ENCODE measurements around the gene ANKRD11. TPM values are rescaled to one million over a fixed set of nuclear protein-coding genes. Genes with fewer than 3 reads are reported as not detected.

Gene ANKRD11
- total RNA-seq, 2 donors from 2014 or later, result 118 to 159 TPM

DNA sequence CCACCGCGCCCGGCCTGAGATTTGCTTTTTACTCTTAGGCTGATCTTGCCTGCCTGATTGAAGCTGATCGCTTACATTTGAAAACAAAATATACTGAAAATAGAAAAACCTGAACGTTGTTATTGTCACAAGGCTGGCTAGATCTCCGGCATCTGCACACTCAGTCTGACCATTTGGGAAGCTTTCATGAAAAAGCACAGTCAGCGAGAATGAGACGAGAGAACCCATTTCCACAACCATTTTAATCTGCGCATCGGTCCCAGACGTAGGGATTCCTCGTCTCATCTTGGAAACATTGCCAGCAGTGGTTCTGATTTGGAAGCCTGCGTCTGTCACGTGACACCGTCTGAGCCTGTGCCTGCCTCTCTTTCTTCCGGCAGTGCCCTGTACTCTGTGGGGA, 38.7 kb upstream of the ANKRD11 start:
- H3K9me3 Mint-ChIP-seq, result no peaks in the 10 kb centered on the region
- TF ChIP-seq, protein P1, sequence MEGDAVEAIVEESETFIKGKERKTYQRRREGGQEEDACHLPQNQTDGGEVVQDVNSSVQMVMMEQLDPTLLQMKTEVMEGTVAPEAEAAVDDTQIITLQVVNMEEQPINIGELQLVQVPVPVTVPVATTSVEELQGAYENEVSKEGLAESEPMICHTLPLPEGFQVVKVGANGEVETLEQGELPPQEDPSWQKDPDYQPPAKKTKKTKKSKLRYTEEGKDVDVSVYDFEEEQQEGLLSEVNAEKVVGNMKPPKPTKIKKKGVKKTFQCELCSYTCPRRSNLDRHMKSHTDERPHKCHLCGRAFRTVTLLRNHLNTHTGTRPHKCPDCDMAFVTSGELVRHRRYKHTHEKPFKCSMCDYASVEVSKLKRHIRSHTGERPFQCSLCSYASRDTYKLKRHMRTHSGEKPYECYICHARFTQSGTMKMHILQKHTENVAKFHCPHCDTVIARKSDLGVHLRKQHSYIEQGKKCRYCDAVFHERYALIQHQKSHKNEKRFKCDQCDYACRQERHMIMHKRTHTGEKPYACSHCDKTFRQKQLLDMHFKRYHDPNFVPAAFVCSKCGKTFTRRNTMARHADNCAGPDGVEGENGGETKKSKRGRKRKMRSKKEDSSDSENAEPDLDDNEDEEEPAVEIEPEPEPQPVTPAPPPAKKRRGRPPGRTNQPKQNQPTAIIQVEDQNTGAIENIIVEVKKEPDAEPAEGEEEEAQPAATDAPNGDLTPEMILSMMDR (conservative IDR thresholded peaks at IDR 0.05), result no peak
- no peaks in the 10 kb centered on the region for H3K27me3 ChIP-seq (ENCODE audit: control insufficient read depth, insufficient read depth, low read length, poor library complexity, severe bottlenecking)
- no peak for DNase-seq
- 87 to 91% methylated on average over 15 to 16 of the region's 16 CpGs for WGBS, 2 experiments (ENCODE audit: insufficient coverage in 1 of 2, insufficient read length in 1 of 2)
- no peak overlapping the region for H3K9ac ChIP-seq (ENCODE audit: extremely low read depth, low read length, poor library complexity, severe bottlenecking)
- H3K4me3 Mint-ChIP-seq, result no peak overlapping the region
- no peaks in the 10 kb centered on the region for H3K4me1 ChIP-seq (ENCODE audit: control insufficient read depth, insufficient read depth, low read length)
- H3K27ac ChIP-seq (ENCODE audit: low read depth, low read length), result no peak overlapping the region
- H3K36me3 ChIP-seq (ENCODE audit: control insufficient read depth, insufficient read depth, low read length), result peaks cover 88% of the 10 kb centered on the region
- H3K27me3 Mint-ChIP-seq (ENCODE audit: insufficient read depth), result no peaks in the 10 kb centered on the region
- no peak overlapping the region for H3K27ac Mint-ChIP-seq
- peaks cover 87% of the 10 kb centered on the region for H3K36me3 Mint-ChIP-seq (ENCODE audit: low read depth)
- H3K9me3 ChIP-seq (ENCODE audit: control insufficient read depth, low read length), result no peaks in the 10 kb centered on the region
- H3K4me3 ChIP-seq (ENCODE audit: low read length), result no peak overlapping the region
- no peaks in the 10 kb centered on the region for H3K4me1 Mint-ChIP-seq

GRCh38 chr16:89525146-89525913, 35.0 kb upstream of the ANKRD11 start:
- no peaks in the 10 kb centered on the region for H3K9me3 Mint-ChIP-seq
- H3K36me3 Mint-ChIP-seq (ENCODE audit: low read depth), result peaks cover 89% of the 10 kb centered on the region
- no peaks in the 10 kb centered on the region for H3K9me3 ChIP-seq (ENCODE audit: control insufficient read depth, low read length)
- H3K4me1 ChIP-seq (ENCODE audit: control insufficient read depth, insufficient read depth, low read length), result no peaks in the 10 kb centered on the region
- H3K36me3 ChIP-seq (ENCODE audit: control insufficient read depth, insufficient read depth, low read length), result peaks cover 87% of the 10 kb centered on the region
- no peaks in the 10 kb centered on the region for H3K27me3 Mint-ChIP-seq (ENCODE audit: insufficient read depth)
- no peak overlapping the region for H3K9ac ChIP-seq (ENCODE audit: extremely low read depth, low read length, poor library complexity, severe bottlenecking)
- H3K27ac Mint-ChIP-seq, result no peak overlapping the region
- H3K27me3 ChIP-seq (ENCODE audit: control insufficient read depth, insufficient read depth, low read length, poor library complexity, severe bottlenecking), result no peaks in the 10 kb centered on the region
- H3K4me3 ChIP-seq (ENCODE audit: low read length), result no peak overlapping the region
- TF ChIP-seq, protein P1 (conservative IDR thresholded peaks at IDR 0.05), result peak; percentile 32
- no peak overlapping the region for H3K27ac ChIP-seq (ENCODE audit: low read depth, low read length)
- H3K4me3 Mint-ChIP-seq, result no peak overlapping the region
- WGBS, 2 experiments (ENCODE audit: insufficient coverage in 1 of 2, insufficient read length in 1 of 2), result 87 to 88% methylated on average over 15 to 20 of the region's 20 CpGs
- no peaks in the 10 kb centered on the region for H3K4me1 Mint-ChIP-seq
- DNase-seq, result no peak

DNA sequence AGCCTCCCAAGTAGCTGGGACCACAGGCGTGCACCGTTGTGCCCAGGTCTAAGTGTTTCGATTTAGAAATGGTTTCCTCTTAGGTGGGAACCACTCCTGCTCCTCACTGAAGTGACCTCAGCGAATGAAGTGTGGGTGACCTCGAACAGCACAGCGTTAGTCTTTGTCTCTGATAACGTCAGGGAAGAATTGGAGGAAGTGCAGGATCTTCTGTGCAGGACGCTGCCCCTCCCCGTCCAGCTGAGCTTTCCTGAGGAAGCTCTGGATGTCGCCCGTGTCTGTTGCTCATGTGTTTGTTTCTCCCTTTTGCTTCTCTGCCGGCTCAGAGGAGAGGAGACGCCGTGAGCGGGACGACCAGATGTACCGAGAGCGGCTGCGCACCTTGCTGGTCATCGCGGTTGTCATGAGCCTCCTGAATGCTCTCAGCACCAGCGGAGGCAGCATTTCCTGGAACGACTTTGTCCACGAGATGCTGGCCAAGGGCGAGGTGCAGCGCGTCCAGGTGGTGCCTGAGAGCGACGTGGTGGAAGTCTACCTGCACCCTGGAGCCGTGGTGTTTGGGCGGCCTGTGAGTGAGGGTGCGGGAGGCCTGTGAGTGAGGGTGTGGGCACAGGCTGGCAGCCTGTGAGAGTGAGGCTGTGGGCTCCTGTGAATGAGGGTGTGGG, 33.5 kb upstream of the ANKRD11 start:
- no peaks in the 10 kb centered on the region for H3K4me1 ChIP-seq (ENCODE audit: control insufficient read depth, insufficient read depth, low read length)
- Mint-ChIP-seq H3K27me3 (ENCODE audit: insufficient read depth) (no peaks in the 10 kb centered on the region), H3K9me3 (no peaks in the 10 kb centered on the region), H3K4me3 (no peak overlapping the region), H3K27ac (no peak overlapping the region), H3K4me1 (no peaks in the 10 kb centered on the region), H3K36me3 (ENCODE audit: low read depth) (peaks cover 86% of the 10 kb centered on the region)
- TF ChIP-seq, protein P1 (conservative IDR thresholded peaks at IDR 0.05), result no peak
- no peak overlapping the region for H3K9ac ChIP-seq (ENCODE audit: extremely low read depth, low read length, poor library complexity, severe bottlenecking)
- peaks cover 82% of the 10 kb centered on the region for H3K36me3 ChIP-seq (ENCODE audit: control insufficient read depth, insufficient read depth, low read length)
- no peak overlapping the region for H3K27ac ChIP-seq (ENCODE audit: low read depth, low read length)
- H3K4me3 ChIP-seq (ENCODE audit: low read length), result no peak overlapping the region
- no peaks in the 10 kb centered on the region for H3K27me3 ChIP-seq (ENCODE audit: control insufficient read depth, insufficient read depth, low read length, poor library complexity, severe bottlenecking)
- DNase-seq, result no peak
- no peaks in the 10 kb centered on the region for H3K9me3 ChIP-seq (ENCODE audit: control insufficient read depth, low read length)
- 93 to 95% methylated on average over 25 to 32 of the region's 32 CpGs for WGBS, 2 experiments (ENCODE audit: insufficient coverage in 1 of 2, insufficient read length in 1 of 2)

Data from endodermal cell (in vitro differentiated cells).